Panc1 (cell line): ENCODE measurements around the gene PAGE4. TPM values are rescaled to one million over a fixed set of nuclear protein-coding genes. Genes with fewer than 3 reads are reported as not detected.

ENCODE experiments used
- ATAC-seq: fragments of 200-7000 bp; cut with Tn5 transposase; 2 replicates; pipeline ENCODE4 v1.9.1; 2020; ENCODE audit warnings: mild to moderate bottlenecking, moderate library complexity
- BruUV-seq: library from RNA; stranded (reverse); fragments of 400-500 nt; replicated peaks from 2 replicates; lab custom pipeline; 2021; lab: Mats Ljungman, UMichigan
- CTCF ChIA-PET: fragments of 300-600 bp; sonication (Branson Sonifier 250); formaldehyde crosslinking; loops from one replicate; lab custom pipeline; 2022; ENCODE audit warnings: antibody characterized with exemption; lab: Charles Lee
- POLR2A ChIA-PET: fragments of 300-600 bp; sonication (Branson Sonifier 250); formaldehyde crosslinking; loops from one replicate; lab custom pipeline; 2022; ENCODE audit warnings: antibody characterized with exemption; lab: Charles Lee
- DNase-seq: peaks from one replicate; pipeline ENCODE4 v3.0.0-alpha.2; 2010; ENCODE audit warnings: low read depth, low spot score
- H3K27ac ChIP-seq: 2 replicates; pipeline ENCODE4 v1.5.1; 2011; ENCODE audit warnings: mild to moderate bottlenecking, low read length, inconsistent platforms
- H3K27me3 ChIP-seq: fragments of 200-500 bp; sonication (Bioruptor generic); 2 replicates; pipeline ENCODE4 v1.6.0; 2014; ENCODE audit warnings: low read length, inconsistent platforms; ENCODE audit not compliant: control insufficient read depth, insufficient read depth
- H3K36me3 ChIP-seq: fragments of 200-500 bp; sonication (Bioruptor generic); 2 replicates; pipeline ENCODE4 v1.5.1; 2014; ENCODE audit warnings: inconsistent platforms, mild to moderate bottlenecking, low read length, moderate library complexity; ENCODE audit not compliant: control insufficient read depth, insufficient read depth
- H3K4me1 ChIP-seq: 2 replicates; pipeline ENCODE4 v1.5.1; 2011; ENCODE audit warnings: inconsistent platforms, mild to moderate bottlenecking, low read length, moderate library complexity; ENCODE audit not compliant: control insufficient read depth, insufficient read depth
- H3K4me3 ChIP-seq, 2 experiments: 2 replicates each; pipeline ENCODE4 v1.5.1; 2011 to 2012; ENCODE audit warnings: low read depth in 2 of 2, low read length in 2 of 2, mild to moderate bottlenecking in 2 of 2, inconsistent platforms in 1 of 2, moderate library complexity in 1 of 2
- H3K9me3 ChIP-seq: fragments of 200-500 bp; sonication (Bioruptor generic); 2 replicates; pipeline ENCODE4 v1.5.1; 2014; ENCODE audit warnings: low read depth, mild to moderate bottlenecking, inconsistent platforms, low read length, moderate library complexity; ENCODE audit not compliant: control insufficient read depth, insufficient read depth
- CTCF ChIP-seq: fragments of 450-650 bp; IDR thresholded peaks from 2 replicates; pipeline ENCODE4 v1.5.1; 2017; ENCODE audit warnings: mild to moderate bottlenecking
- POLR2AphosphoS5 ChIP-seq: IDR thresholded peaks from 2 replicates; pipeline ENCODE4 v1.6.1; 2012; ENCODE audit warnings: mild to moderate bottlenecking, low read depth, low read length, moderate library complexity
- REST ChIP-seq, 2 experiments: IDR thresholded peaks; 2 replicates each; pipeline ENCODE4 v1.6.1; 2011 to 2012; ENCODE audit warnings: low read depth in 2 of 2, control low read depth in 1 of 2, low read length in 1 of 2, mild to moderate bottlenecking in 1 of 2, moderate library complexity in 1 of 2; ENCODE audit not compliant: insufficient read depth in 1 of 2
- SIN3A ChIP-seq: IDR thresholded peaks from 2 replicates; pipeline ENCODE4 v1.6.1; 2012; ENCODE audit warnings: low read depth, mild to moderate bottlenecking, low read length, moderate library complexity, borderline replicate concordance; ENCODE audit not compliant: insufficient read depth
- TCF7L2 ChIP-seq: IDR thresholded peaks from 2 replicates; pipeline ENCODE4 v1.6.1; 2011; ENCODE audit warnings: mild to moderate bottlenecking, low read depth, low read length, inconsistent platforms
- in situ Hi-C: cut with HindIII; loops from 2 replicates; pipeline ENCODE4 v1.10.0; 2016; ENCODE audit warnings: low sequenced_read_pairs, low pct_unique_long_range_greater_than_20kb
- intact Hi-C: fragments of 100-400 bp; cut with micrococcal nuclease; formaldehyde crosslinking; loops from one replicate; pipeline ENCODE4 v1.10.0; 2022; ENCODE audit not compliant: unreplicated experiment
- total RNA-seq: library from RNA; stranded (reverse); gene quantifications from one replicate; pipeline ENCODE4 v1.2.1, GENCODE V29; 2021; ENCODE audit not compliant: unreplicated experiment

The PAGE4 gene
- total RNA-seq, 1 experiment from 2014 or later = not detected

GRCh38 chrX:49878128-49878833 lies 49.2 kb downstream of the PAGE4 start:
- peak overlapping the region; percentile 82 for H3K27ac ChIP-seq
- intact Hi-C loops = no loop called here
- H3K4me3 ChIP-seq = peak overlapping the region; percentile 60 to 65
- ChIA-PET POLR2A (no interaction called here), CTCF (interaction anchor here (0.9 kb wide), 1 partner anchor 117 kb away, joined by 4 read pairs; no protein-coding TSS in a partner anchor)
- DNase-seq = no peak
- H3K9me3 ChIP-seq = no peaks in the 10 kb centered on the region
- H3K36me3 ChIP-seq = no peaks in the 10 kb centered on the region
- no peaks in the 10 kb centered on the region; the same call in 1 of the 2 replicates for H3K4me1 ChIP-seq
- no TSS peak for BruUV-seq
- in situ Hi-C loops = no loop called here
- H3K27me3 ChIP-seq = no peaks in the 10 kb centered on the region; the same call in 1 of the 2 replicates
- TF ChIP-seq TCF7L2 (no peak), CTCF (no peak), SIN3A (no peak), REST (IDR thresholded peaks at IDR 0.05; ENCODE audit: insufficient read depth in 1 of 2, low read depth in 2 of 2, low read length in 1 of 2) (no peak), POLR2AphosphoS5 (no peak)
- ATAC-seq = no peak; the same call in 1 of the 2 replicates

GRCh38 chrX:49878834-49879655 lies 49.9 kb downstream of the PAGE4 start, which contains the start of gene USP27X:
Gene USP27X, plus strand, starts transcription at chrX:49879484. Its CDS starts 824 bp downstream, at chrX:49880308.
- CTCF ChIA-PET = interaction anchor here (0.5 to 0.9 kb wide), 4 partner anchors 12 to 299 kb away, joined by 3 to 5 read pairs (median 4); no protein-coding TSS in a partner anchor
- ATAC-seq = peak; percentile 97
- peak; percentile 48 for DNase-seq
- no peaks in the 10 kb centered on the region; the same call in 1 of the 2 replicates for H3K4me1 ChIP-seq
- H3K36me3 ChIP-seq = no peaks in the 10 kb centered on the region
- in situ Hi-C loops = no loop called here
- intact Hi-C loops = no loop called here
- H3K27ac ChIP-seq = peak within 1 kb of the TSS; percentile 82
- TF ChIP-seq TCF7L2 (no peak), CTCF (peak; percentile 70), REST (IDR thresholded peaks at IDR 0.05; ENCODE audit: insufficient read depth in 1 of 2, low read depth in 2 of 2, low read length in 1 of 2) (no peak), SIN3A (0 out of 2 replicates have a peak, but pooled peaks have one; percentile 30), POLR2AphosphoS5 (no peak)
- POLR2A ChIA-PET = no interaction called here
- H3K4me3 ChIP-seq = peak within 1 kb of the TSS; percentile 60 to 65
- H3K9me3 ChIP-seq = no peaks in the 10 kb centered on the region
- no peaks in the 10 kb centered on the region; the same call in 1 of the 2 replicates for H3K27me3 ChIP-seq
- no TSS peak for BruUV-seq
